Hepatocyte (in vitro differentiated cells): ENCODE data around the gene AQP12B. TPM values are rescaled to one million over a fixed set of nuclear protein-coding genes. Genes with fewer than 3 reads are reported as not detected.

Experiments used
- DNase-seq: peaks from one replicate; pipeline ENCODE4 v3.0.0-alpha.2; 2016; ENCODE audit warnings: low spot score
- H2AFZ ChIP-seq: fragments of 200-600 bp; sonication (generic); 2 replicates; pipeline ENCODE4 v1.6.0; 2016; ENCODE audit warnings: antibody characterized with exemption, mild to moderate bottlenecking
- H3K27ac ChIP-seq: fragments of 200-600 bp; sonication (generic); 2 replicates; pipeline ENCODE4 v1.5.1; 2016; ENCODE audit warnings: mild to moderate bottlenecking
- H3K27me3 ChIP-seq: fragments of 200-600 bp; sonication (generic); 2 replicates; pipeline ENCODE4 v1.6.1; 2016
- H3K36me3 ChIP-seq: fragments of 200-600 bp; sonication (generic); replicated peaks from 2 replicates; pipeline ENCODE4 v1.5.1; 2016; ENCODE audit warnings: low read depth; ENCODE audit not compliant: insufficient read depth
- H3K4me1 ChIP-seq: fragments of 200-600 bp; sonication (generic); 2 replicates; pipeline ENCODE4 v1.5.1; 2016; ENCODE audit warnings: mild to moderate bottlenecking, moderate library complexity; ENCODE audit not compliant: insufficient read depth
- H3K4me2 ChIP-seq: fragments of 200-600 bp; sonication (generic); 2 replicates; pipeline ENCODE4 v1.6.0; 2016
- H3K4me3 ChIP-seq: fragments of 200-600 bp; sonication (generic); 2 replicates; pipeline ENCODE4 v1.5.1; 2016; ENCODE audit warnings: mild to moderate bottlenecking
- H3K79me2 ChIP-seq: fragments of 200-600 bp; sonication (generic); 2 replicates; pipeline ENCODE4 v1.6.0; 2017; ENCODE audit warnings: mild to moderate bottlenecking
- H3K9me2 ChIP-seq: fragments of 200-600 bp; sonication (generic); replicated peaks from 2 replicates; pipeline ENCODE4 v1.6.0; 2017; ENCODE audit warnings: mild to moderate bottlenecking; ENCODE audit not compliant: insufficient read depth
- H3K9me3 ChIP-seq: fragments of 200-600 bp; sonication (generic); 2 replicates; pipeline ENCODE4 v1.5.1; 2016; ENCODE audit warnings: low read depth, mild to moderate bottlenecking
- H4K20me1 ChIP-seq: fragments of 200-600 bp; sonication (generic); 2 replicates; pipeline ENCODE4 v1.6.0; 2016; ENCODE audit warnings: mild to moderate bottlenecking; ENCODE audit not compliant: insufficient read depth, poor library complexity, severe bottlenecking
- EZH2 ChIP-seq: fragments of 200-600 bp; sonication (generic); IDR thresholded peaks from 2 replicates; pipeline ENCODE4 v1.6.1; 2016; ENCODE audit warnings: antibody characterized with exemption, mild to moderate bottlenecking, borderline replicate concordance
- EZH2phosphoT487 ChIP-seq: fragments of 200-600 bp; sonication (generic); IDR thresholded peaks from one replicate; pipeline ENCODE4 v1.6.1; 2018; ENCODE audit warnings: antibody characterized with exemption, mild to moderate bottlenecking, low read depth, moderate library complexity; ENCODE audit not compliant: unreplicated experiment, severe bottlenecking
- WGBS: methylation state at CpG from one replicate; pipeline ENCODE4 v1.1.6; 2016; ENCODE audit warnings: low lambda C conversion rate; ENCODE audit errors: missing lambda C conversion rate; 5-methylcytosine and 5-hydroxymethylcytosine counted together
- polyA plus RNA-seq: library from polyadenylated mRNA; unstranded; fragments of >200 nt; fragmentation: Nextera tagmentation; extraction: Ambion mirVana; gene quantifications from 2 replicates; pipeline ENCODE4 v1.2.1, GENCODE V29; 2016
- total RNA-seq: library from RNA; depleted of rRNA; stranded (reverse); fragments of >200 nt; gene quantifications from 2 replicates; pipeline ENCODE4 v1.2.3, GENCODE V29; 2014
- TF ChIP-seq, protein P1 (sequence below): fragments of 200-600 bp; sonication (generic); IDR thresholded peaks from 2 replicates; pipeline ENCODE4 v1.5.1; 2016; ENCODE audit warnings: antibody characterized with exemption, mild to moderate bottlenecking; ENCODE audit not compliant: poor library complexity

The AQP12B gene
- total and polyA plus RNA-seq, 2 experiments from 2014 or later: 0.53 TPM; not detected in 1

DNA sequence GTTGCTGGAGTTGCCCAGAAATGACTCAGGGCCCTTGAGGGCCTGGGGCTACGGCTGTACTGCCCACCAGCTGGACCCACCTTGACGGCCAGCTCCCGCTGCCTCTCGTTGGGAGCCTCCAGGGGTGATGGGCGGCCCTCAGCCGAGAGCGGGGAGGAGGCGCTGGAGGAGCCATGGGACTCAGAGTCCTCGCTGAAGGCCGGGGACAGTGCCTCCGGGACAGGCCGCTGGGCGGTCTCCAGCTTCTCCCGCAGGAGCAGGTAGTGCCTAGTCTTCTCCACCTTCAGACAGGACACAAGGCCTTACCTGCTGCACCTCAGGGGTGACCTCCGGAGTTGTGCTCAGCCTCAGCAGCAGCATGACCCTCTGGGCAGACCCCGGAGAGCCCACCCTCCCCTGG, 39.7 kb upstream of the AQP12B start:
- no peak overlapping the region for H2AFZ ChIP-seq
- H3K9me3 ChIP-seq: no peaks in the 10 kb centered on the region
- H3K27ac ChIP-seq: no peak overlapping the region
- no peaks in the 10 kb centered on the region for H3K4me1 ChIP-seq
- WGBS: 94% methylated on average over 12 of the region's 16 CpGs
- no peaks in the 10 kb centered on the region for H3K9me2 ChIP-seq
- no peak overlapping the region for H3K4me3 ChIP-seq
- no peaks in the 10 kb centered on the region for H4K20me1 ChIP-seq
- TF ChIP-seq, protein P1, sequence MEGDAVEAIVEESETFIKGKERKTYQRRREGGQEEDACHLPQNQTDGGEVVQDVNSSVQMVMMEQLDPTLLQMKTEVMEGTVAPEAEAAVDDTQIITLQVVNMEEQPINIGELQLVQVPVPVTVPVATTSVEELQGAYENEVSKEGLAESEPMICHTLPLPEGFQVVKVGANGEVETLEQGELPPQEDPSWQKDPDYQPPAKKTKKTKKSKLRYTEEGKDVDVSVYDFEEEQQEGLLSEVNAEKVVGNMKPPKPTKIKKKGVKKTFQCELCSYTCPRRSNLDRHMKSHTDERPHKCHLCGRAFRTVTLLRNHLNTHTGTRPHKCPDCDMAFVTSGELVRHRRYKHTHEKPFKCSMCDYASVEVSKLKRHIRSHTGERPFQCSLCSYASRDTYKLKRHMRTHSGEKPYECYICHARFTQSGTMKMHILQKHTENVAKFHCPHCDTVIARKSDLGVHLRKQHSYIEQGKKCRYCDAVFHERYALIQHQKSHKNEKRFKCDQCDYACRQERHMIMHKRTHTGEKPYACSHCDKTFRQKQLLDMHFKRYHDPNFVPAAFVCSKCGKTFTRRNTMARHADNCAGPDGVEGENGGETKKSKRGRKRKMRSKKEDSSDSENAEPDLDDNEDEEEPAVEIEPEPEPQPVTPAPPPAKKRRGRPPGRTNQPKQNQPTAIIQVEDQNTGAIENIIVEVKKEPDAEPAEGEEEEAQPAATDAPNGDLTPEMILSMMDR: no peak
- TF ChIP-seq EZH2phosphoT487: no peak
- no peak for TF ChIP-seq EZH2
- no peaks in the 10 kb centered on the region for H3K36me3 ChIP-seq
- H3K4me2 ChIP-seq: no peak overlapping the region
- no peaks in the 10 kb centered on the region for H3K79me2 ChIP-seq
- DNase-seq: no peak
- H3K27me3 ChIP-seq: no peaks in the 10 kb centered on the region

DNA sequence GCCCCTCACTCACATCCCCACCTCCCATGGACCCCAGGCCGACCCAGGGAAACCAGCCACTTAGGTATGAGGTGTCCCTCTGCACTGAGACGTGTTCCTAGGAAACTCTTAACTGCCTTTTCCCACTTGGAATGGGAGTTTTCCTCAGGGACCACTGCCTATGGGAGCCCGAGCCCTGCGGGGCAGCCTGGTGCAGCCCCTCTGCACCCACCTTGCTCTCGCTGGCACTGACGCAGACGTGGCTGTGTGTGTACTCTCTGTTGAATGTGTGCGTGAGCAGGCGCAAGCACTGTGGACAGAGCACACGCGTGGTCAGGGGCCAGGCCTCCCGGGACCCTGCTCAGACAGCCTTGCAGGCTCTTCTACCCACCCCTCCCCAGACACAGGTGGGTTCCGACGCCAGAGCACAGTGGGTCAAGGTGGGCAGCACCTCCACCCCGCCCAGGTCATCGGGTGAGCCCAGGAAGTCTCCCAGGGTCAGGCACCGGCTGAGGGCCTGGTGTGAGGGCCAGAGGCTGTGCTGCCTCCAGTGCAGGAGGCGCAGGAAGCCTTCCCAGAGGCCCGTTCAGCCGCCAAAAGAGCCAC, 39.0 kb upstream of the AQP12B start:
- Histone ChIP-seq H3K9me2 (no peaks in the 10 kb centered on the region), H3K79me2 (no peaks in the 10 kb centered on the region), H3K27me3 (no peaks in the 10 kb centered on the region), H3K36me3 (no peaks in the 10 kb centered on the region), H3K9me3 (no peaks in the 10 kb centered on the region), H3K4me1 (no peaks in the 10 kb centered on the region), H3K4me2 (no peak overlapping the region), H4K20me1 (no peaks in the 10 kb centered on the region), H3K27ac (no peak overlapping the region), H2AFZ (no peak overlapping the region), H3K4me3 (no peak overlapping the region)
- TF ChIP-seq, protein P1: no peak
- TF ChIP-seq EZH2 (no peak), EZH2phosphoT487 (no peak)
- DNase-seq: no peak
- WGBS: 92% methylated on average over 20 of the region's 20 CpGs

DNA sequence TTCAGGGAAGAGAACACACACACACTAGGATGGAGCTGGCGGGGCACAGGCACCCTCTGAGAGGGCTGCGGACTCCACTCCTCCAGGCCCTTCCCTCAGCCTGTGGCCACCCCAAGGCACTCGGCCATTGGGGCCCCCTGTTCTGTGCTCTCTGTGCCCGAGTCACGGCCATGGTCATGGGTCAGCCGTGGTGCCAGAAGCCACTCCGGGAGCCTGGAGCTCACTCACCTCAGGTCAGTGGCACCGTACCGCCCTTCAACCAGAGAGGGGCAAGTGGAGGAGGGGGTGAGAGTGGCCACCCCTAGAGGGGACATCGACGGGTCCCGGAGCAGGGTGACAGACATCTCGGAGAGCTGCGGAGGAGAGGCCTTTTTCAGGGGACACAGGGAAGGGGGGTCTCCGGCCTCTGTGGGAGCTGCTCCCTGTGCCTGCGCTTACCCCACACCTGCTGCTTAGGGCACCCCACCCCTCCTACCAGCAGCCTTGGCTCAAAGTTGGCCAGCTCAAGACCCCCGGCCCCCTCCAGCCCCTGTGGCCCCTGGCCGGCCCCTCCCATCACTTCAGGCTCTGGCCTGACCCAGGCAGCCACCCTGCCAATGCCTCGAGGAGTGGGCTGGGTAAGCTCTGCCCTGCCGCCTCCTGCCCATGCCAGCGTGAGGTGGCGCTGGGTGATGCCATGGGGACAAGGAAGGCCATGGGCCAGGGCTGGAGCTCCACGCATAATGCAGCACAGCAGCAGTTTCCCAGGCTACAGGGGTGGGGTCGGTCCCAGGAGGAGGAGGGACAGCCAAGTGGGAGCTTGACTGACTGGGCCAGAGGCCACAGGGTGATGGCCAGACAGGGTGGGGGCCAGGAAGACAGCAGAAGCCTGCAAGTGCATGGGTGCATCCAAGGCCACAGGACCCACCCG, 38.3 kb upstream of the AQP12B start:
- Histone ChIP-seq H3K9me2 (no peaks in the 10 kb centered on the region), H3K27ac (no peak overlapping the region), H3K27me3 (no peaks in the 10 kb centered on the region), H3K79me2 (no peaks in the 10 kb centered on the region), H3K36me3 (no peaks in the 10 kb centered on the region), H2AFZ (no peak overlapping the region), H3K4me1 (no peaks in the 10 kb centered on the region), H4K20me1 (no peaks in the 10 kb centered on the region), H3K4me2 (no peak overlapping the region), H3K4me3 (no peak overlapping the region), H3K9me3 (no peaks in the 10 kb centered on the region)
- TF ChIP-seq EZH2 (no peak), EZH2phosphoT487 (no peak)
- TF ChIP-seq, protein P1: no peak
- no peak for DNase-seq
- 90% methylated on average over 24 of the region's 25 CpGs for WGBS
